Hepatocyte (in vitro differentiated cells): ENCODE measurements around the gene TRAF3.

Source experiments
- EZH2 ChIP-seq: fragments of 200-600 bp; sonication (generic); IDR thresholded peaks from 2 replicates; pipeline ENCODE4 v1.6.1; 2016; ENCODE audit warnings: antibody characterized with exemption, mild to moderate bottlenecking, borderline replicate concordance
- EZH2phosphoT487 ChIP-seq: fragments of 200-600 bp; sonication (generic); IDR thresholded peaks from one replicate; pipeline ENCODE4 v1.6.1; 2018; ENCODE audit warnings: antibody characterized with exemption, mild to moderate bottlenecking, low read depth, moderate library complexity; ENCODE audit not compliant: unreplicated experiment, severe bottlenecking
- TF ChIP-seq, protein P1 (sequence below): fragments of 200-600 bp; sonication (generic); IDR thresholded peaks from 2 replicates; pipeline ENCODE4 v1.5.1; 2016; ENCODE audit warnings: antibody characterized with exemption, mild to moderate bottlenecking; ENCODE audit not compliant: poor library complexity

DNA sequence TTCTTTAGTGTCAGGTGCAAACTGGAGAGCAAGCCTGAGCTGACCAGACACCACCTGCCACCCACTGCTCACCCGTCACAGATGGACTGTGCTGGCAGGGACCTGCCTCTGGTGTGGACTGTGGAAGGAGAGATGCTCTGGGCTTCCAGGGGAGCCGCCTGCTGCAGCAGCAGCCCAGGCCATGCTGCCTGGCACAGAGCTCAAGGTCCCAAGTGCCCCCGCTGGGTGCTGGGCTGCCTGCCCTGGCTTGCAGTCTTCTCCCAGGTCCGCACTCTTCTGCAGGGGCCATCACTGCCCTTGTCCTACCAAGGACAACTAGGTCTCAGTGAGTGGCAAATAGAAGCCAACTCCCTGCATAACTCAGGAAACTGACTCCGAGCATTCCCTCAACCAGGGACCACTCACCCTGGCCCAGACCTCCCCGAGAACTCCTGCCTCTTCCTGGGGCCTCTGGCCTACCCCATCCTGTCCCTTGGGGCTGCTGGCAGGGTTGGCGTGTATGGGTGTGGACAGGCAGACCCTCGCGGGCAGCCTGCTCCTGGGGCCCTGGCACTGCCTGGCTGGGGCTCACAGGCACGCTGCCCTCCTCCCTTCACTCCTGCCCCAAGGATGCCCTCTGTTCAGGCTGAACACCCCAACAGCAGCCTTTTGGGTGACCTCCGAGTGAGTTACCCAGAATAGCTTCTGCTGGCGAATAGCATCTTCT is 154.5 kb downstream of the TRAF3 start:
- TF ChIP-seq, protein P1, sequence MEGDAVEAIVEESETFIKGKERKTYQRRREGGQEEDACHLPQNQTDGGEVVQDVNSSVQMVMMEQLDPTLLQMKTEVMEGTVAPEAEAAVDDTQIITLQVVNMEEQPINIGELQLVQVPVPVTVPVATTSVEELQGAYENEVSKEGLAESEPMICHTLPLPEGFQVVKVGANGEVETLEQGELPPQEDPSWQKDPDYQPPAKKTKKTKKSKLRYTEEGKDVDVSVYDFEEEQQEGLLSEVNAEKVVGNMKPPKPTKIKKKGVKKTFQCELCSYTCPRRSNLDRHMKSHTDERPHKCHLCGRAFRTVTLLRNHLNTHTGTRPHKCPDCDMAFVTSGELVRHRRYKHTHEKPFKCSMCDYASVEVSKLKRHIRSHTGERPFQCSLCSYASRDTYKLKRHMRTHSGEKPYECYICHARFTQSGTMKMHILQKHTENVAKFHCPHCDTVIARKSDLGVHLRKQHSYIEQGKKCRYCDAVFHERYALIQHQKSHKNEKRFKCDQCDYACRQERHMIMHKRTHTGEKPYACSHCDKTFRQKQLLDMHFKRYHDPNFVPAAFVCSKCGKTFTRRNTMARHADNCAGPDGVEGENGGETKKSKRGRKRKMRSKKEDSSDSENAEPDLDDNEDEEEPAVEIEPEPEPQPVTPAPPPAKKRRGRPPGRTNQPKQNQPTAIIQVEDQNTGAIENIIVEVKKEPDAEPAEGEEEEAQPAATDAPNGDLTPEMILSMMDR: no peak
- TF ChIP-seq EZH2: no peak
- no peak for TF ChIP-seq EZH2phosphoT487
